Measurements from ENCODE around the gene PPP1R12C. TPM values are rescaled to one million over a fixed set of nuclear protein-coding genes. Genes with fewer than 3 reads are reported as not detected.

The PPP1R12C gene
- total RNA-seq, 6 experiments from 2014 or later, result 35.6 to 48.1 (median 41.7) TPM

- TF ChIP-seq POLR2A (IDR thresholded peaks at IDR 0.05) (no peak), CTCF (IDR thresholded peaks at IDR 0.05) (no peak)
- 69% methylated on average over 10 of the region's 10 CpGs for WGBS (ENCODE audit: insufficient coverage, low coverage, low lambda C conversion rate, missing lambda C conversion rate)
- no peak for ATAC-seq
- intact Hi-C loops (cut with DNase I), result no loop called here
- peaks cover 1 to 21% (median 13%) of the 10 kb centered on the region in 4 donors for H3K36me3 ChIP-seq
- no peak overlapping the region for H3K4me3 ChIP-seq
- H3K27me3 ChIP-seq, result no peaks in the 10 kb centered on the region
- no peak overlapping the region for H3K27ac ChIP-seq
- no peaks in the 10 kb centered on the region for H3K4me1 ChIP-seq
- DNase-seq, result no peak
- no peaks in the 10 kb centered on the region for H3K9me3 ChIP-seq
Measured at GRCh38 chr19:55041244-55041626, 76.2 kb downstream of the PPP1R12C start.

Small RNAs within 50 kb of the gene (microRNA-seq; reads per million reads assigned to microRNA genes)
- gene MIR7975, result 0 to 0.64 reads per million in 2 donors

Small RNAs within 50 kb of the gene (small RNA-seq; reads per million reads assigned to genes)
- 0 reads per million in 2 experiments for gene MIR7975
- 0 reads per million in 2 experiments for gene RF01210

Other genes with a start within 250 kb of the PPP1R12C start
- under 1 TPM in 5 of 6 experiments, not detected in 1; 0.22 to 0.73 (median 0.61) TPM for gene FCAR, start 243.4 kb downstream of the PPP1R12C start, total RNA-seq
- gene NCR1, start 211.5 kb downstream of the PPP1R12C start, total RNA-seq, result under 1 TPM in 3 of 6 experiments, not detected in 3; 0.22 to 0.93 (median 0.58) TPM
- not detected for gene NLRP7, start 170.1 kb downstream of the PPP1R12C start, total RNA-seq
- under 1 TPM in 5 of 6 experiments, not detected in 1; 0.18 to 0.81 (median 0.42) TPM for gene NLRP2, start 151.3 kb downstream of the PPP1R12C start, total RNA-seq
- gene GP6, start 79.4 kb downstream of the PPP1R12C start, total RNA-seq, result under 1 TPM in 2 of 6 experiments, not detected in 4; 0.33 to 0.42 TPM
- gene RDH13, start 54.5 kb downstream of the PPP1R12C start, total RNA-seq, result 10 to 100 TPM in 4 of 6 experiments, 1 to 10 TPM in 2; 7.7 to 16.8 (median 12.1) TPM
- gene EPS8L1, start 41.8 kb downstream of the PPP1R12C start, total RNA-seq, result 1 to 10 TPM in 4 of 6 experiments, under 1 TPM in 2; 0.49 to 2.4 (median 1.2) TPM
- 10 to 100 TPM in 1 of 6 experiments, 1 to 10 TPM in 3, not detected in 2; 1.2 to 10.9 (median 1.6) TPM for gene TNNT1, start 31.6 kb upstream of the PPP1R12C start, total RNA-seq
- gene TNNI3, start 40.1 kb upstream of the PPP1R12C start, total RNA-seq, result under 1 TPM in 3 of 6 experiments, not detected in 3; 0.43 to 0.83 (median 0.62) TPM
- 1 to 10 TPM in 2 of 6 experiments, under 1 TPM in 4; 0.22 to 4.3 (median 0.49) TPM for gene DNAAF3, start 49.0 kb upstream of the PPP1R12C start, total RNA-seq
- gene SYT5, start 62.7 kb upstream of the PPP1R12C start, total RNA-seq, result 1 to 10 TPM in 1 of 6 experiments, under 1 TPM in 1, not detected in 4; 0.06 to 1.7 TPM
- 10 to 100 TPM in 3 of 6 experiments, 1 to 10 TPM in 3; 4.2 to 25.9 (median 12.9) TPM for gene PTPRH, start 91.9 kb upstream of the PPP1R12C start, total RNA-seq
- 10 to 100 TPM in 5 of 6 experiments, 1 to 10 TPM in 1; 8.8 to 22.2 (median 14.0) TPM for gene TMEM86B, start 111.1 kb upstream of the PPP1R12C start, total RNA-seq
- 10 to 100 TPM; 26.4 to 39.6 (median 30.2) TPM for gene PPP6R1, start 141.4 kb upstream of the PPP1R12C start, total RNA-seq
- gene HSPBP1, start 162.5 kb upstream of the PPP1R12C start, total RNA-seq, result 10 to 100 TPM; 11.3 to 28.3 (median 15.6) TPM
- gene BRSK1, start 166.4 kb upstream of the PPP1R12C start, total RNA-seq, result under 1 TPM in 3 of 6 experiments, not detected in 3; 0.20 to 0.29 (median 0.24) TPM
- 1 to 10 TPM; 1.1 to 5.6 (median 2.2) TPM for gene TMEM150B, start 207.7 kb upstream of the PPP1R12C start, total RNA-seq
- gene KMT5C, start 222.2 kb upstream of the PPP1R12C start, total RNA-seq, result 1 to 10 TPM; 2.3 to 5.3 (median 3.7) TPM
- not detected for gene COX6B2, start 237.1 kb upstream of the PPP1R12C start, total RNA-seq
- gene GARIN5B, start 245.6 kb upstream of the PPP1R12C start, total RNA-seq, result not detected

All from right lobe of liver (tissue), 6 donors.